ENCODE measurements around the gene SYCE1L.
"Not testable (repeated sequence)": the region's sequence is repeated elsewhere in the genome, so short reads cannot be mapped to it uniquely, and the experiment has no call there.

The SYCE1L gene

GRCh38 chr16:77171745-77172635 lies 27.2 kb upstream of the SYCE1L start:
- Histone ChIP-seq H3K27me3 (ENCODE audit: insufficient read depth, poor library complexity, severe bottlenecking) (peaks cover 8% of the 10 kb centered on the region), H3K4me1 (ENCODE audit: insufficient read depth, poor library complexity, severe bottlenecking) (peaks cover 3% of the 10 kb centered on the region), H3K36me3 (ENCODE audit: low read depth) (no peaks in the 10 kb centered on the region), H3K9me3 (ENCODE audit: severe bottlenecking) (no peaks in the 10 kb centered on the region), H3K4me3 (ENCODE audit: severe bottlenecking) (no peak overlapping the region), H3K27ac (ENCODE audit: poor library complexity, severe bottlenecking) (no peak overlapping the region)
- TF ChIP-seq CTCF (IDR thresholded peaks at IDR 0.05; ENCODE audit: poor library complexity, severe bottlenecking) = peak; percentile 91
- ATAC-seq (ENCODE audit: low read depth) = peak; percentile 82
- no peak for DNase-seq (ENCODE audit: low spot score)

- Histone ChIP-seq H3K27ac (ENCODE audit: poor library complexity, severe bottlenecking) (no peak overlapping the region), H3K4me1 (ENCODE audit: insufficient read depth, poor library complexity, severe bottlenecking) (peaks cover 3% of the 10 kb centered on the region), H3K36me3 (ENCODE audit: low read depth) (no peaks in the 10 kb centered on the region), H3K27me3 (ENCODE audit: insufficient read depth, poor library complexity, severe bottlenecking) (peaks cover 8% of the 10 kb centered on the region), H3K4me3 (ENCODE audit: severe bottlenecking) (no peak overlapping the region), H3K9me3 (ENCODE audit: severe bottlenecking) (no peaks in the 10 kb centered on the region)
- DNase-seq (ENCODE audit: low spot score) = no peak
- no peak for TF ChIP-seq CTCF (IDR thresholded peaks at IDR 0.05; ENCODE audit: poor library complexity, severe bottlenecking)
- ATAC-seq (ENCODE audit: low read depth) = no peak
These were observed 26.3 kb upstream of the SYCE1L start for GRCh38 chr16:77172951-77173350.

- ATAC-seq (ENCODE audit: low read depth) = peak; percentile 86
- Histone ChIP-seq H3K4me1 (ENCODE audit: insufficient read depth, poor library complexity, severe bottlenecking) (peaks cover 12% of the 10 kb centered on the region), H3K9me3 (ENCODE audit: severe bottlenecking) (no peaks in the 10 kb centered on the region), H3K36me3 (ENCODE audit: low read depth) (0 out of 2 replicates have a peak, but pooled peaks cover 3% of the 10 kb centered on the region), H3K27ac (ENCODE audit: poor library complexity, severe bottlenecking) (no peak overlapping the region), H3K27me3 (ENCODE audit: insufficient read depth, poor library complexity, severe bottlenecking) (peaks cover 5% of the 10 kb centered on the region), H3K4me3 (ENCODE audit: severe bottlenecking) (no peak overlapping the region)
- no peak for TF ChIP-seq CTCF (IDR thresholded peaks at IDR 0.05; ENCODE audit: poor library complexity, severe bottlenecking)
- no peak for DNase-seq (ENCODE audit: low spot score)
These were observed 16.1 kb upstream of the SYCE1L start for GRCh38 chr16:77183137-77183536.

GRCh38 chr16:77186298-77186697 lies 12.9 kb upstream of the SYCE1L start:
- not testable (repeated sequence) for DNase-seq (ENCODE audit: low spot score); H3K4me3 ChIP-seq (ENCODE audit: severe bottlenecking); ATAC-seq (ENCODE audit: low read depth); H3K9me3 ChIP-seq (ENCODE audit: severe bottlenecking); H3K27ac ChIP-seq (ENCODE audit: poor library complexity, severe bottlenecking); H3K36me3 ChIP-seq (ENCODE audit: low read depth); H3K27me3 ChIP-seq (ENCODE audit: insufficient read depth, poor library complexity, severe bottlenecking)
- H3K4me1 ChIP-seq (ENCODE audit: insufficient read depth, poor library complexity, severe bottlenecking) = peaks cover 16% of the 10 kb centered on the region

- Histone ChIP-seq H3K4me3 (ENCODE audit: severe bottlenecking) (peak overlapping the region; percentile 52), H3K36me3 (ENCODE audit: low read depth) (peaks cover 18% of the 10 kb centered on the region), H3K4me1 (ENCODE audit: insufficient read depth, poor library complexity, severe bottlenecking) (peaks cover 12% of the 10 kb centered on the region), H3K27me3 (ENCODE audit: insufficient read depth, poor library complexity, severe bottlenecking) (no peaks in the 10 kb centered on the region), H3K9me3 (ENCODE audit: severe bottlenecking) (no peaks in the 10 kb centered on the region), H3K27ac (ENCODE audit: poor library complexity, severe bottlenecking) (peak overlapping the region; percentile 70)
- ATAC-seq (ENCODE audit: low read depth) (no peak), DNase-seq (ENCODE audit: low spot score) (no peak)
- no peak for TF ChIP-seq CTCF (IDR thresholded peaks at IDR 0.05; ENCODE audit: poor library complexity, severe bottlenecking)
These were observed 9.1 kb upstream of the SYCE1L start for GRCh38 chr16:77190190-77190477.
